NCI-H2227 (cell line): ENCODE data around the gene FBRS.
"Not testable (repeated sequence)": the region's sequence is repeated elsewhere in the genome, so short reads cannot be mapped to it uniquely, and the experiment has no call there.

Source experiments
- DNase-seq: peaks from one replicate; lab custom pipeline; 2025; ENCODE audit not compliant: unreplicated experiment; lab: John Stamatoyannopoulos, UW

Gene FBRS

DNA sequence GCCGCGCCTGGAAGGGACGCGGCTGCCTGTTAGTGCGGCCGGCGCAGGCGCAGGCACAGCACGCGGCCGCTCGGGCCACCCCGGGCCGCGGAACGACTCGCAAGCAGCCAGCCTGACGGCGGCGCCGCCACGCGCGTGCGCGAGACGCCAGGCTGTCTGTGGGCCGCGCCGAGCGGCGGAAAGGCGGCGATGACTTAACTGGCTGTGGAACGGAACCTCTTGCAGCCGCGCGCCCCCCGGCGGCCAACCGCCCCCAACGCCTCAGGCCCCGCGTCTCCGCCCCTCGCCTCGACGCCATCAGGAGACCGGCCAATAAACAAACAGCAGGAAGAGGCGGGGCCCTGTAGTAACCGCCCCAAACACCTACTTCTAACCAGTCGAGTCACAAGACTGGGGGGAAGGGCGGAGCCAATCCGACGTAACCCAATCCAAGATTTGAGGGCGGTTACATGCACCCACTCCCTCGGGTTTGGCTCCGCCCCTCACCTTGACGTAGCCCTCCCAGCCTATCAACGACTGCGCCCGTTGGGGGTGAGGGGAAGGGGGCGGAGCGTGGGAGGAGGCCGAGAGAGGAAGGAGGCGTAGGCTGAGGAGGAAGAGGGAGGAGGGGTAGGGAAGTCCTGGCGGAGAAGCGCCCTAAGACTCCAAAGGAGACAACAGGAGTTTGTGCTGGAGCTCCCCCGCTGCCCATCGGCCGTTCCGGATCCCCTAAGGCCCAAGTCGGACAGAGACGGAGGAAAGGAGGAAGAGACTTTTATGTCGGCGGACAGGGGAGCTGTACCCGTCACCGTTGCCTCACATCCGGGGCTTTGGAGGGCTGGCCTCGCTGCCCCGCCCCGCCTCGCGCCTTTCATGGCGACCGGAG lies at the start of gene FBRS:
FBRS (plus strand) TSS at position 566 of the 865 bp plus-strand sequence. CDS start 1,088 bp downstream, outside the sequence.
- peak; percentile 100 for DNase-seq

- peak; percentile 43 for DNase-seq
These were observed 49.0 kb upstream of the FBRS start for GRCh38 chr16:30609002-30609925.

GRCh38 chr16:30609926-30610839 lies 48.0 kb upstream of the FBRS start, which contains the start of gene ZNF689:
ZNF689 (minus strand) TSS chr16:30610389; CDS start chr16:30610041, 348 bp downstream.
- peak; percentile 99 for DNase-seq

DNA sequence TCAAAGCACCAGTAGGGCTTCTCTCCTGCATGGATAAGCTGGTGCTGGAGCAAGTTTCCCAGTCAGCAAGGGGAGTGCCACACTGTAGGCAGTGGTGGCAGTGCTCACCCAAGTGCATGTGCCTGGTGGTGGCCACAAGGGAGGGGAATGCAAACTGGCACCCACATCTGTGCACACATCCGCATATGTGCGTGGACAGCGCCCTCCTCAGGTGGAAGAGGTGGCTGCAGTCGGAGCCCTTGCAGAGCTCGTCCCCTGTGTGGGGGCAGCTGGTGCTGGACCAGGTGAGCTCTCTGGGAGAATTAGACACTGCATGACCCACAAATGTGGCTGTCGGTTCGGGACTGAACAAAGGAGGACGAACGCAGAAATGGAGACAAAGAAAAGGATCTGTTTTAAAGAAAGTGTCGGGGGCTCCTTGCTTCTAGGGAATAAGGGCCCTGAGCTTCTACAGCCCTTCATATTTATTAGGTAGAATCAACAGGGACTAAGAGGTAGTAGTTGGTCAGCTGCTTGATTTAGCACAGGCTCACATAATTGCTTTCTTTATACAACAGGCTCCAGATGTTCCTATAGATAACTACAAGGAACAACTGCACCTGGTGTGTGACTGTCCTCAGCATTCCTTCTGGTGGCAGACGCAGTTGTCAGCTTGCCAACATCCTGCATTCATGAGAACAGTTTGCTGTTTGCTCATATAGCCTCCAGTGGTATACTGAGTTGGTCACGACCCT lies 42.7 kb upstream of the FBRS start:
- DNase-seq = peak; percentile 96

DNA sequence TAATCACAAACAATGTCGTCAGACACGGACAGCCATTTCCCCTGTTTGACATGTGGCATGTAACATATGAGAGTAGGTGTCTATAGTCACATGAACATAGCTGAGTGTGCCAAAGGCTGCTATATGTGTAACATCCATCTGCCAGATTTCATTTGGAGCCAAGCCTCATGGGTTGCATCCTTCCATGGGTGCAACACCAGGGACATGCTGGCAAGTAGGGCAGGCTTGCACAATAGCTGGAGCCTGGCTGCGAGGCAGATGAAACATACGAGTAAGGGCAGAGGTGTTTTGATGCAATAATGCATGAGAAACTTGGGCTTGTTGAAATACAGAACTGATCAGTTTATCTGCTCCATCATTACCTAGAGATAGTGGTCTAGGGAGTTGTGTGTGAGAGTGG lies 39.0 kb upstream of the FBRS start:
- no peak for DNase-seq

DNA sequence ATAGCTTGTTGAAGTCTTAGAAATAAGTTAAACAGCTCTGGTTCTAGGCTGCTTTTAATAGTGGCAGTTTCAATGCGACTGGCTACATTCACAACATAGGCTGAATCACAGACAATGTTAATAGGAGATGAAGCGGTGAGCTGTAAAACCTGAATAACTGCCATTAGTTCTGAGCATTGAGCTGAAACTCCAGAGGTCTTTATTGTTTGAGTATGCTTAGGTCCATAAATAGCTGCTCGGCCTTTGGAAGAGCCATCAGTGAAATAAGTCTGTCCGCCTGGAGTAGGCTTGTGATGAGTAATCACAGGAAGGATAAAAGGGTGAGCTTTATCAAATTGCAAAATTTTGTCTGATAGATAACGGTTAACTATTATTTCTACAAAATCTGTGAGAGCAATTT lies 38.6 kb upstream of the FBRS start:
- DNase-seq = peak; percentile 25

DNA sequence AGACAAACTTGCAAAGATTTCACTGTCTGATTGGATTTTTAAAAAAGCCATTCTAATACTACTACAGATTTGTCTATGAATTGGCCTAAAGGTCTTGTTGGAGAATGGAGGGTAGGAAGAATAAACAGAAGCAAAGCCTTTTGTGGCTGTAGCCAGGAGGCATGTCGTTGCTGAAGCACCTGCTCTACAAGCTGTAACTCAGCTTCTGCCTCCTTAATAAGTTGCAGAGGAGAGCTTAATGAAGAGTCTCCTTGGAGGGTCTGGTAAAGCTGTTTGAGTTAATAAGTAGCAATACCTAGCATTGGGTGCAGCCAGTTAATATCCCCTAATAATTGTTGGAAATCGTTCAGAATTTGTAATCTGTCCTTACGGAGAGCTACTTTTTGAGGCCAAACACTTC lies 38.1 kb upstream of the FBRS start:
- DNase-seq = no peak

DNA sequence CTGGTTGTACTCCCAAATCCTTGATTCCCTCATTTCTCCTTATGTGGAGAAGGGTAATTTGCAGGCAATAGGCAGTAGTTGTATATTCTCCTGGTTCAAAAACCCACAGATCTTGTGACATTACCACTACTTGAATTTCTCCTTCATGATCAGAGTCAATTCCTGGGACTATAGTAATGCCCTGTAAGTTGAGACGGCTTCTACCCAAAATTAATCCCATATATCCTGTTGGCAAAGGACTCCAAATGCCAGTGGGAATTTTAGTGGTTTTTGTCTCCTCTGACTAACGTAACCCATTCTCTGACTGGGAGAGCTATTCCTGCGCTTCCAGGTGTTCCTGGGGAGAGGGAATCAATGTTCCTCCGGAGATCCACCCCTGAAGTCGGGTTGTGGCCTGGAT lies 36.5 kb upstream of the FBRS start:
- no peak for DNase-seq

DNA sequence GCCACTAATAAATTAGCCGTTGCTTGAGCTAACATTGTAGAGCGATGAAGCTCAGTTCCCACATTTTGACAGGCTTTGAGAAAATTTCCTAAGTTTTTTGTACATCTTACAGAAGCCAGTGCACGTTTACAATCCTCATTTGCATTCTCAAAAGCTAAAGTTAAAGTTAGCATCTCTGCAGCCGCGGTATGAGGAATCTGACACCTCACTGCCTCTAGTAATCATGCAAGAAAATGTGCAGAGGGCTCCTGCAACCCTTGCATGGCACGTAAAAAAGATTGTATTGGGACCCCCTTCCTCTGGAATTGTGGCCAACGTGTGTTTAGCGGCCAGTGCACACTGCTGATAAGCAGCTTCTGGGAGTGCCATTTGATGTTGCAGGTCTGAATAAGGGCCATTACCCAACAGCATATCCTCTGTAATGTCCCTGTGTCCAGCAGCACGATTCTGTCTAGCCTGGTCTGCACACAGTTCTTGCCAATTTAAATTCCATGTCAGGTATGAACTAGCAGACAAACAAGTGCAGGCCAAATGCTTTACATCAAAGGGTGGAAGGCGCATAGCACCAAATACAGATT lies 35.7 kb upstream of the FBRS start:
- DNase-seq = no peak

GRCh38 chr16:30623536-30624283 lies 34.5 kb upstream of the FBRS start:
- no peak for DNase-seq

GRCh38 chr16:30626236-30626635 lies 32.0 kb upstream of the FBRS start:
- DNase-seq = no peak

DNA sequence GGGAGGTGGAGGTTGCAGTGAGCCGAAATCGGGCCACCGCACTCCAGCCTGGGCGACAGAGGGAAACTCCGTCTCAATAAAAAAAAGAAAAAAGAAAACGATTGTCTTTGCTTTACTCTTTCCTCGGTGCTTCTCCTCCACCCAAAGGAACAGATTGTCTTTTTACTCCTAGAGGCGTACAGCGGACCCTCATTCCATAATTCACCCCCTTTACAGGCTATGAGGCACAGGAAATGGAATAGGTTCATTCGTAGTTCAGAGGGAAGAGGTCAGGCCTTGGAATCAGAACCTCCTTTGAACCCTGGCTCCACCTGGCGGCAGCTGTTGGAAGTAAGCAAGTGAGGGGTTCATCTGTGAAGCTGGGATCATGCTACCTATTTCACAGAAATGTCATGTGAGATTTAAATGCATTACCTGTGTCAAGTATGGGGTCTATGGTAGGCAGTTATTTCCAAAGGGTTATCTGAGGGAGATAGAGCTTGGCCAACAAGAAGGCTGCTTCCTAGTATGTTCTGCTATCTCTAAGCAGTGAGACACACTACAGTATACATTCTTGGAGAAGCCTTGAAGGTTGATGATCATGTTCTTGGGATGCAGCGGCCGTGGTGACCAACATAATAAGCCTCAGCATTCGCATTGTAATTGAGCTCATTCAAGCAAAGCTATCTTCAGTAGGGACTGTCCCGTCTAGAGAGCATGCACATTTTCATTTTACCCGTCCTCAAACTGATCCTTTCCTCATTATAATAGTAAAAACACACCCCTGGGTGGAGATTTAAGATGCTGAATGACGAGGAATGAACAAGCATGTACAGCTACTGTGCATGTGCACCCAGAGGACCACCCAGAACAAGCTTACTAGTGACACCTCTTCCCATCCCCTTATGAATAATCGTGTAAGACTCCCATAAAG lies 29.3 kb upstream of the FBRS start:
- DNase-seq = peak; percentile 82

GRCh38 chr16:30632454-30632853 lies 25.8 kb upstream of the FBRS start:
- DNase-seq = not testable (repeated sequence)

GRCh38 chr16:30633526-30633925 lies 24.7 kb upstream of the FBRS start:
- DNase-seq = no peak

DNA sequence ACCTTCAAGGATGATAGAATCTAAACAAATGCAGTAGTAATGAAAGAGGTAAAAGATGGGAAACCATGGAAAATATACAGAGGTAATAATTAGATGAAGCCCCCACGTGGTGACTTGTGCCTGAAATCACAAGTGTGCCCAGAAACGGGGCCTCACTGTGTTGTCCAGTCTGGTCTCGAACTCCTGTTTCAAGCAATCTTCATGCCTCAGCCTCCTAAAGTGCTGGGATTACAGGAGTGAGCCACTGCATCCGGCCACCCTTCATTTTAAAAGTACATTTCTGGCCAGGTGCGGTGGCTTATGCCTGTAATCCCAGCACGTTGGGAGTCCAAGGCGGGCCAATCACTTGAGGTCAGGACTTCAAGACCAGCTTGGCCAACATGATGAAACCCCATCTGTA lies 21.6 kb upstream of the FBRS start:
- no peak for DNase-seq

GRCh38 chr16:30637139-30637538 lies 21.1 kb upstream of the FBRS start:
- not testable (repeated sequence) for DNase-seq

DNA sequence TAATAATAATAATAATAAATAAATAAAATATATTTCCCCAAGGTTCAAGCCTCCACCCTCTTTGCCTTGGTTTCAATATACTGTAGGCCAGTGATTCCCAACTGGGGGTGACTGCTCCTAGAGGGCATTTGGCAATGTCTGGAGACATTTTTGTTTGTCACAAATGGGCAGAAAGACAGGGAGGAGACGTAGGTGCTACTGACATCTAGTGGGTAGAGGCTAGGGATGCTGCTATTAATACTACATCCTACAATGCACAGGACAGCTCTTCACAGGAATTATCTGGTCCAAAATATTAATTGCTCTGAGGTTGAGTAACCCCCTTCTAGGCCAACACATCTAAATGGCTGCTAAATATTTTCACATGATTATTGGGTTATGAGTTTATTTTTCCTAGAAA lies 20.3 kb upstream of the FBRS start:
- DNase-seq = peak; percentile 74
